ENCODE measurements around the gene C10orf90. TPM values are rescaled to one million over a fixed set of nuclear protein-coding genes. Genes with fewer than 3 reads are reported as not detected.

C10orf90 gene
- total and polyA plus RNA-seq, 3 donors from 2014 or later, result 4.3 to 17.6 (median 10.3) TPM

DNA sequence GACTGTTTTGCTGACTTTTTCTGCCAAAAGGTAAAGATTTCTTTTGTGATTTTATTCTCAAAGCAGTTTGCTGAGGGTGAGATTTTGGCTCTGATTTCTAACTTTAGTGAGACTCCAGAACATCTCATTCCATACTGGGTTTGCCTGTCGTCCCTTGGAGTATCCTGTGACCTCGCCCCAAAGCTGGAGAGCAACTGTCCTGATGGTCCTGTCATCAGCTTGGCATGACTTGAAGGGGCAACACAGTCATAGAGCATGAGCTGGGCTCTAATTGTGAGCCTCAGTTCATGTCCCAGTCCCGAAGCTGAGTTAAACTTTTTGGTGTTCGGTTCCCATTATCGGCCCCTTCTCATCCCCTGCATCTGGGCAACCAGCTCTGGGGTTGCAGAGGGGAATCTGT lies 23.4 kb downstream of the C10orf90 start:
- no peaks in the 10 kb centered on the region for H3K9me3 ChIP-seq
- H3K27ac ChIP-seq, result no peak overlapping the region
- 86 to 88% methylated on average over 5 of the region's 5 CpGs for WGBS, 2 donors
- H3K36me3 ChIP-seq (ENCODE audit: low read depth, missing control alignments), result no peaks in the 10 kb centered on the region
- no peak for TF ChIP-seq CTCF (IDR thresholded peaks at IDR 0.05)
- no peak for TF ChIP-seq POLR2A (IDR thresholded peaks at IDR 0.05)
- H3K4me3 ChIP-seq, result no peak overlapping the region
- no peaks in the 10 kb centered on the region for H3K4me1 ChIP-seq
- H3K27me3 ChIP-seq, result no peaks in the 10 kb centered on the region
- no peak for DNase-seq
- intact Hi-C loops (cut with DNase I; ENCODE audit: low total_unique reads), result no loop called here

DNA sequence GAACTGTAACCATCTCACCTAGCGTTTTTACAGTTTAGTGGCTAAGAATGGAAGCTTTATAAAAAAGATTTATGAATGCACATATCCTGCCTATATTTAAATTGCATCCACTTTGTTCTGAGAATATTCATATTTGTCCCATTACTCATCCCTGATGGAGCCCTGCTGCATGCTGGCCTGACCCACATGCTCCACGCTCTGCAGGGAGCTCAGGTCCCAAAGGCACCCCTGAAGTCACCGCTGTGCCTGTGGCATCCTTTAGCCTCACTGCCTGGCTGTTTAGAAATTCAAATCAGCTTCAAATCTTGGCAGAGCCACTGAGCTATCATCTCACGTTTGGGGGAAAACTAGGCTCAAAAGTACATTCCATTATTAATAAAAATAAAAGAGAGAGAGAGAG lies 24.4 kb downstream of the C10orf90 start:
- DNase-seq, result no peak
- no peaks in the 10 kb centered on the region for H3K27me3 ChIP-seq
- WGBS, 2 donors, result 76 to 79% methylated on average over 4 of the region's 4 CpGs
- no peak overlapping the region for H3K4me3 ChIP-seq
- H3K9me3 ChIP-seq, result no peaks in the 10 kb centered on the region
- intact Hi-C loops (cut with DNase I; ENCODE audit: low total_unique reads), result no loop called here
- TF ChIP-seq POLR2A (IDR thresholded peaks at IDR 0.05), result no peak
- TF ChIP-seq CTCF (IDR thresholded peaks at IDR 0.05), result no peak
- no peaks in the 10 kb centered on the region for H3K36me3 ChIP-seq (ENCODE audit: low read depth, missing control alignments)
- no peak overlapping the region for H3K27ac ChIP-seq
- H3K4me1 ChIP-seq, result no peaks in the 10 kb centered on the region

DNA sequence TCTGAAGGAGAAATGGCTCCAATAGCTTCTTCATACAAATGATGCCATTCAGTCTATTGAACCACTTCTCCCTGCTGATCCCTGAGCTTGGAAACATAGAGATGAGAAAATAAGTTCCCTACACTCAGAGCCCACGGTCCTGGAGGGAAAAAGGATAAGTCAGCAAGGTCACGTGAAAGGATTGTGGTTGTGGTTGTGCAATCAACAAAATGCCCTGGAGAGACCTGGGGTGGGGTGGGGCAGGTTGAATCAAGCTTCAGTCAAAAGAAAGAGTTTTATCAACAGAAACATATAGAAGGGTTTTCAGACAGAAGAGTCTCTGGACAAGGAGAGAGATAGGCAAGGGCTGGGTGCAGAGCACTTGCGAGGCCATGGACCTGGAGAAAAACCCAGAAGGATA lies 30.1 kb downstream of the C10orf90 start:
- no peaks in the 10 kb centered on the region for H3K4me1 ChIP-seq
- 68 to 84% methylated on average over 3 of the region's 3 CpGs for WGBS, 2 donors
- intact Hi-C loops (cut with DNase I; ENCODE audit: low total_unique reads), result no loop called here
- no peak for DNase-seq
- no peaks in the 10 kb centered on the region for H3K27me3 ChIP-seq
- TF ChIP-seq POLR2A (IDR thresholded peaks at IDR 0.05), result no peak
- H3K36me3 ChIP-seq (ENCODE audit: low read depth, missing control alignments), result no peaks in the 10 kb centered on the region
- no peak overlapping the region for H3K27ac ChIP-seq
- no peak overlapping the region for H3K4me3 ChIP-seq
- H3K9me3 ChIP-seq, result no peaks in the 10 kb centered on the region

DNA sequence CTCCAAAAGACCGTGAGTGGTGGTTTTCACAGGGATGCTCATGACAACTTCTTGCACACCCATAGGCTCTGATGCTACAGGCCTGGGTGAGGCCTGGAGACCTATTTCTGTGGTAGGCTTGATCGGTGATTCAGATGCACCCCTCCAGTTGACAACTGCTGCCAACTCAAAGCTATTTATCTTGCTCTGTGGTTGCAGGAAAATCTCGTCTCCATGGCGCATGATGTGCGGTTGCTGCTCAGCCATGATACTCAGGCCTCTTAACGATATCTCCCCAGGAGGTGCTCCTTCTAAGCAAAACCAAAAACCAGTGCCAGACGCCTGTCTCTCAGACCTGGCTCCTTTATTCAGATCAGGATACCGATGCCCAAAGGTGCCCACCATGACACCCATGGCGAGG lies 31.4 kb downstream of the C10orf90 start:
- H3K4me1 ChIP-seq, result no peaks in the 10 kb centered on the region
- intact Hi-C loops (cut with DNase I; ENCODE audit: low total_unique reads), result no loop called here
- TF ChIP-seq CTCF (IDR thresholded peaks at IDR 0.05) (no peak), POLR2A (IDR thresholded peaks at IDR 0.05) (no peak)
- H3K9me3 ChIP-seq, result no peaks in the 10 kb centered on the region
- H3K27me3 ChIP-seq, result no peaks in the 10 kb centered on the region
- no peak overlapping the region for H3K27ac ChIP-seq
- DNase-seq, result no peak
- WGBS, 2 donors, result 93% methylated on average over 8 to 9 of the region's 9 CpGs
- no peaks in the 10 kb centered on the region for H3K36me3 ChIP-seq (ENCODE audit: low read depth, missing control alignments)
- H3K4me3 ChIP-seq, result no peak overlapping the region

DNA sequence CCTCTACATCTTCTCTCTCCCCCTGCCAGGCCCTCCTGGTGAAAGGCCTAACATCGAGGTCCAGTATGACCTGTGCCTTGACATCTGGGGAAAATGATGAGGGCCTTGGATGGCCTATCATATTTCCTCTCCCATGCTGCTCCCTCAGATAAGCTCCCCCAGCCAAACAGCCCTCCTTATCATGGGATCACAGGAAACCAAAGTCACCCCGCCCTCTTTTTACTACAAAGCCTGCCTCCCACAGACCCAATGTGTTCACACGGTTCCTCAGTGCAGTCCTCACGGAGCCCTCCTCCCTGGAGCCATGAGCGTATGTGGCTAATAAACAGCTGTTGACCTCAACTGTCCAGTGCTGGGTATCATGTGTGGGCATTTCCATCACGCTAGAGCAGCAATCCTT lies 32.0 kb downstream of the C10orf90 start:
- H3K9me3 ChIP-seq, result no peaks in the 10 kb centered on the region
- intact Hi-C loops (cut with DNase I; ENCODE audit: low total_unique reads), result no loop called here
- no peaks in the 10 kb centered on the region for H3K4me1 ChIP-seq
- 67 to 73% methylated on average over 6 of the region's 6 CpGs for WGBS, 2 donors
- H3K36me3 ChIP-seq (ENCODE audit: low read depth, missing control alignments), result no peaks in the 10 kb centered on the region
- H3K27ac ChIP-seq, result no peak overlapping the region
- H3K27me3 ChIP-seq, result no peaks in the 10 kb centered on the region
- DNase-seq, result no peak
- no peak for TF ChIP-seq CTCF (IDR thresholded peaks at IDR 0.05)
- TF ChIP-seq POLR2A (IDR thresholded peaks at IDR 0.05), result no peak
- H3K4me3 ChIP-seq, result no peak overlapping the region

All from testis (tissue), 3 donors.